GM19035 (cell line): ENCODE measurements around the gene PDIK1L.
"Not testable (repeated sequence)": the region's sequence is repeated elsewhere in the genome, so short reads cannot be mapped to it uniquely, and the experiment has no call there.

ENCODE experiments used
- ATAC-seq: cut with Tn5 transposase; IDR thresholded peaks from one replicate; pipeline ENCODE4 v1.9.1; 2021; ENCODE audit not compliant: unreplicated experiment

PDIK1L gene

DNA sequence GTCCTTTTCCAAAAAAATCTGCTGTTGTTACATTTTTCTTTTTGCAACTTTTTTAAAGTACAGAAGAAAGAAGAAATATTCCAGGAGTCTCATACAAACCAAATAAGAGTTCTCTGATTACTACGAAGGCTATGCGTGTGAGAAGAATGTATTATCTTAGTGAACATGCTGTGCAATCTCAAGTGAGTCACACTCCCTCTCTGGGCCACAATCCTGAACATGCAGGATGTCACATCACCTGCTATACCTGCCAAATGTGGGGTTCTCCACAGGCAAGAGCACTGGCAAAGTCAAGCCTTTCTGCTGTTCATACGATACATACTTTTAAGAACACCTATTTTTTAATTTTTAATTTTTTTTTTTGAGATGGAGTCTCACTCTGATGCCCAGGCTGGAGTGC lies 22.5 kb upstream of the PDIK1L start:
- ATAC-seq = no peak

DNA sequence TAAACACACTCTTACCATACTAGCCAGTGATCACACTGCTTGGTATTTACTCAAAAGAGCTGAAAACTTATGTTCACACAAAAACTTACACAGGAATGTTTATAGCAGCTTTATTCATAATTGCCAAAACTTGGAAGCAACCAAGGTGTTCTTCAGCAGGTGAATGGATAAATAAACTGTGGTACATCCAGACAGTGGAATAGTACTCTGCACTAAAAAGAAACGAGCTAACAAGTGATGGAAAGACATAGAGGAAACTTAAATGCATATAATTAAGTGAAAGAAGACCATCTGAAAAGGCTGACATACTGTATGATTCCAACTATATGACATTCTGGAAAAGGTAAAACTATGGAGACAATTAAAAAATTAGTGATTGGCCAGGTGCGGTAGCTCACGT lies 20.7 kb upstream of the PDIK1L start:
- no peak for ATAC-seq

DNA sequence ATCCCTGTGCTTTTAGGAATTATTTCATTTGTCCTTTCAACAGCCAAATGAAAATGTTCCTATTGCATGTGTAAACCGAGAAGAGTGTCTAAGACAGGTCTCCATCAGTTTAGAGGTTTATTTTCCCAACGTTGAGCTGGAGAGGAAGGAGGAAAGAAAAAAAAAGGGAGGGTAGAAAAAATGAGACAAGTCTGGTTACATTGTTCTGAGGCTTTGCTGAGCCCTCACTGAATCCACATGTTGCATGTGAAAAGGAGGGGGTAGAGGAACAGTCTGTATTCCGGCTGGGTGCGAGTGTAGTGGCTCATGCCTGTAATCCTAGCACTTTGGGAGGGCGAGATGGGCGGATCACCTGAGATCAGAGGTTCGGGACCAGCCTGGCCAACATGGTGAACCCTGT lies 19.2 kb upstream of the PDIK1L start:
- ATAC-seq = no peak

DNA sequence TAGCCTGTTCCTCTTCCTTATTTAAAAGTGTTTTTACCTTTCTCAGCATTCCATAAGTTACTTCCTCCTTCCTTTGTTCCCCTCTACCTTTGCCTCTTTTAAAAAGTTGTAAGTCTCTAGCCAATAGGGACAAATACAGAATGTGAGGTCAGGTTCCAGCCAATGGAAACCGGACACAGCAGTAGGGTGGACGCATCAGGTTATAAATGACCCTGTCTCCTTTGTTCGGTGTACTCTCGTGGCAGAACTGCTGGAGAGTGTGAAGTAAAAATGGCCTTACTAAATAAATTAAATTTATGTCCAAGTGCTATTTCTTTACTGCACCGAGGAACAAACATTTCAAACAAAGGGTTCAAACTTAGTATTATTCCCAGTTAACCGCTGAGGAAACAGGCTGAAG lies 18.1 kb upstream of the PDIK1L start:
- ATAC-seq = not testable (repeated sequence)

DNA sequence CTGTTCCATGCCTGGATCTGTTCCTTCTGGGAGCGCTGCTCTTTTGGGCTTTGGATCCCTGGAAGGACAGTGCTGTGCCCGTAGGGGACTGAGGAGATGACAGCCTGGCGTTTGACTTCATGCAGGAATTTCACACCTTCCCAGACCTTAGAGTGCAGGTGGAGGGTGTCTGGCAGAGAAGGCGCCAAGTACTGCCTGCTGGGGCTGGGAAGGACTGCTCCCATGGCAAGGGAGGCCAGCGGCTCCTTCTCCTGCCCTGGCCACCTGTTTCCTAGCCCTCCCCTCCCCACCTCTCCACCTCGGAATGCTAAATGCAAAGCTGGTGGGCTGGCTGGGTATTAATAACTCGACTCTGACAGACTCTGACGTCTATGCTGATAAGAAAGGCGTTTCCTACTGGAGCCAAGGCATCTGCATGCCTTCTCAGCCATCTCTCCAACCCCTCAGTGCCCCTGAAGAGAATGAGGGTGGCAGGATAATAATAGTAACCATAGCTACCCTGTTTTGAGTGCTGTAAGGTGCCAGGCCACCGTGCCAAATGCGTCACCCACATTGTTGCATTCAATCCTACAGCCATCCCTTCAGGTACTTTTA lies 17.5 kb upstream of the PDIK1L start:
- no peak for ATAC-seq

DNA sequence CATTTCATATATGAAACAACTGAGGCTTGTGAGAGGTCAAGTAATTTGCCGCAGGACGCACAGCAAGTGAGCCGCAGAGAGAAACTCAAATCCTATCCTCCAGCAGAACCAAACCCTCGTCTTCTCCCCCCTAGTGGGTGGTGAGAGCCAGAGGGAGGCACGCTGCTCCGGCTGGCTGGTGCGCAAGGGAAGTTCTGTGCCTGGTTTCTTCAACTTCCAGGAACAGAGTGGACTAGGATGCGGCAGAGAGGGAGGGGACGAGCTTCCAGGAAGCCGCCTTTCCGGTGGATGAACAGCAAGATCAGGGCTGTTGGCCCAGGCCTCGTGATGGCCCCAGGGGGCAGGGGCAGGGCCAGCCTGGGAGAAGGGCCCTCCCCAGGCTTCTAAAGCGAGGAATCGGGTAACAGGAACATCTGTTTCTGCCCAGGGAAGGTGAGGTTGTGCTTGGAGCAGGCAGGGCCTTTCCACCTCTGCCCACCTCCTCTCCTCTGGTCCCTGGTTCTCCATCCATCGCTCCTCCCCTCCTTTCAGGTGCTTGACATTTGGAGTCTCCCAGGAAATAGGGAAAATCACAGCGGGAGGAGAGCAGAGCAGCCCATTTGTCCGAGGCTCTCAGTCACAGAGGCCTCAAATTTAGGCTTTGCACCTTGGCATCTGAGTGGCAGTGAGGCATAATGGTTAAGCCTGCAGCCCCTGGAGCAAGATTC lies 16.8 kb upstream of the PDIK1L start:
- ATAC-seq = no peak

DNA sequence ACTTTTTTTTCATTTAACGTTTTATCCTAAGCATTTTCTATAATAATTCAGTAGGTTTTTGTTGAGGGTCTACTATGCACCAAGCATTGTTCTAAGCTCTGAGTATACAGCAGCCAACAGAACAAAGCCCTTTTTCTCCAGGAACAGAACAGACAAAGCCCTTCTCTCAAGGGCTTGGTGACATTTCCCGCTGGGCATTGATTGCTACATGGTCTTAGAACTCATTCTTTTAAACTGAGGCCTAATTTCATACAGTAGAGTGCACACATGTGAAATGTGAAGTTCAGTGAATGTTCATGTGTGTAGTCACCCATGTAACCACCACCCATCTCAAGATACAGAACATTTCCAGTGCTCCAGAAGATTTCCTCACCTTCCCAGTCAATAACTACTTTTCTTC lies 15.2 kb upstream of the PDIK1L start:
- ATAC-seq = no peak

DNA sequence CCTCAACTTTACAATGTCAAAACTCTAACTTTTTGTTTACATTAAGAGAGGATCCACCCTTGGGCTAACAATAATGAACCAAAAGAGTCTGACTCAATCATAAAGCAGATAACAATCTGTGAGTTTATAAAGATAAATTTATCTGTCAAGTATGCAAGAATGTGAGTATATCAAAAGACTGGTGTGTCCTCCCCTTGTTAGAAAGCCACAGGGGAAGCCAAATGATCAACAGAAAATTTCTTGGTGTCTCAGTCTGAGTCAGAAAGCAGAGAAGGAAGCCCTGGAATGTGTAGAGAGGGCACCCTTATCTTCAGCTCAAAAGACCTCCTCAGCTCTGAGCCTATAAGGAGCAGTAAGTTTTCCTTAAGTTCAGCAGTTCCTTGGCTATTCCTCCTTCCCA lies 13.9 kb upstream of the PDIK1L start:
- no peak for ATAC-seq

DNA sequence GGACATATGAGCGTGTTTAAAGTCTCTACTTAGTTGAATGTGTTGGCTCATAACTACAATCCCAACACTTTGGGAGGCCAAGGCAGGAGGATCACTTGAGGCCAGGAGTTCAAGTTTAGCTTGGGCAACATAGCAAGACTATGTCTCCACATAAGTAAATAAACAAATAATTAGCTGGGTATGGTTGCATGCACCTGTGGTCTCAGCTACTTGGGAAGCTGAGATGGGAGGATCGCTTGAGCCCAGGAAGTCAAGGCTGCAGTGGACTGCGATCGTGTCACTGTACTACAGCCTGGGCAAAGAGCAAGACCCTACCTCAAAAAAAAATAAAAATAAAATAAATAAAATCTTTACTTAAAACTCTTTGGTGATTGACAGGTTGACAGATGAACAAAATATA lies 13.0 kb upstream of the PDIK1L start:
- ATAC-seq = no peak

DNA sequence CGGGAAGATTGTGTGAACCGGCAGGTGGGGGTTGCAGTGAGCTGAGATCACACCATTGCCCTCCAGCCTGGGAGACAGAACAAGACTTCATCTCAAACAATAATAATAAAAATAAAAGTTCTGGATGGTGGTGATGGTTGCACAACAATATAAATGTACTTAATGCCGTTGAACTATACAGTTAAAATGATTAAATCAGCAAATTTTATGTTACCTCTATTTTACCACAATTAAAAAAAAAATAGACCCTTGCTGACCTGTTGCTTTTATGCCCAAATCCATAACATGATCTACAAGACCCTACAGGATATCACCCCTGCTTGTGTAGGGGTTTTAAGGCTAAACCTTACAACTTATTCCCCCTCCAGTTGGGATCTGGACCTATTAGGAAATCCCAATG lies 11.8 kb upstream of the PDIK1L start:
- no peak for ATAC-seq

DNA sequence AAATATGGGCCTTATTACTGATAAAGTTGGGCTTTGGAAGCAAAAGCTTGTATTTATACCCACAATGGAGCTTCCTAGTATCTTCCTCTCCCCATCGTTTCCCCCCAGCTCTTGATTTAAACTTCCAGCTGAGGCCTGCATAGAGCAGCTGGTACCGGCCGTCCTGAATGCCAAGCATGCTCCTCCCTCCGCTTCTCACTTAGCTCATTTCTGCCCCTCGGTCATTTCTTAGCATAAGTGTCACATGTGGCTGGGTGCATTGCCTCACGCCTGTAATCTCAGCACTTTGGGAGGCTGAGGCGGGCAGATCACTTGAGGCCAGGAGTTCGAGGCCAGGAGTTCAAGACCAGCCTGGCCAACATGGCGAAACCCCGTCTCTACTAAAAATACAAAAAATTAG lies 11.4 kb upstream of the PDIK1L start:
- ATAC-seq = not testable (repeated sequence)

DNA sequence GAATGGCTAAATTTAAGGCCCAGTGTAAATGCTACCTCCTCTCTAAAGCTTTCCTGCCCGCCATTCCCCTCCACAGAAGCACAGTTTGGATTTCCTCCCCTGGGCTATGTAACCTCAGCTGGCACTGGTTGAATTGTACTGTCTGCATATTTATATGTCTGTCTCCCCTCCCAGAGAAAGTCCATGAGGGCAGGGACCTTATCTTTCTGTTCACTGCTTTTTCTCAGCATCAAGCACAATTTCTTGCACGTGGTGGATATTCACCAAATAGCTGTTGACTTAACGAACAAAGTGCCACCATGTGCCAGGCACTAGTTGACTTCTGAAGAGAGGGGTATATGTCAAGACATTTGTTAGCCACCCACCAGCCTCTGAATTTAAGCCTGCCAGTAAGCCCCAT lies 9.5 kb upstream of the PDIK1L start:
- ATAC-seq = no peak

DNA sequence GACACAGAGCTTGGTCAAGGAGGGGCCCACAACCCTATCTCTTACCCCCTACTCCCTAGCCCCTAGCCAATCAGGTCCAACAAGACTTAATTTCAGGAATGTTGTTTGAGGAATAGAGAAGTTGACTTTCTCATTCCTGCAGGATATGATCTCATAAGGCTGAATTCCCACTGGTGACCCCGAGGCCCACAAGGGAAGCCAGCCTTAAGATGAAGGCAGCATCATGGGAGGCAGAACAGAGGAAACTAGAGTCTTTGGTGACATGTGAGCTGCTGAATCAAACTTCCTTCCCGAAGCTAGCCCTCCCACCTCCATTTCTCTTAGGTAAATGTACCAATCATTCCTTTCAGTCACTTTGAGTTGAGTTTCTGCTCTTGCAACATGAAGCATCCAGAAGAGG lies 9.1 kb upstream of the PDIK1L start:
- ATAC-seq = no peak

DNA sequence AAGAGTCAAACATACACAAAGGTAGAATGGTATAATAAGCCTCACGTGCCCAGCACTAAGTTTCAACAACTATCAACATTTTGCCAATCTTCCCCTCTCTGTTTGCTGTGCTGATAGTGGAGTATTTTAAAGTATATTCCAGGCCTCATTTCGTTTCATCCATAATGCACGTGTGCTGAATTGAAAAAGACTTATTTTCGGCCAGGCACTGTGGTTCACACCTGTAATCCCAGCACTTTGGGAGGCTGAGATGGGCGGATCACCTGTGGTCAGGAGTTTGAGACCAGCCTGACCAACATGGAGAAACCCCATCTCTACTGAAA lies 6.4 kb upstream of the PDIK1L start:
- ATAC-seq = not testable (repeated sequence)

DNA sequence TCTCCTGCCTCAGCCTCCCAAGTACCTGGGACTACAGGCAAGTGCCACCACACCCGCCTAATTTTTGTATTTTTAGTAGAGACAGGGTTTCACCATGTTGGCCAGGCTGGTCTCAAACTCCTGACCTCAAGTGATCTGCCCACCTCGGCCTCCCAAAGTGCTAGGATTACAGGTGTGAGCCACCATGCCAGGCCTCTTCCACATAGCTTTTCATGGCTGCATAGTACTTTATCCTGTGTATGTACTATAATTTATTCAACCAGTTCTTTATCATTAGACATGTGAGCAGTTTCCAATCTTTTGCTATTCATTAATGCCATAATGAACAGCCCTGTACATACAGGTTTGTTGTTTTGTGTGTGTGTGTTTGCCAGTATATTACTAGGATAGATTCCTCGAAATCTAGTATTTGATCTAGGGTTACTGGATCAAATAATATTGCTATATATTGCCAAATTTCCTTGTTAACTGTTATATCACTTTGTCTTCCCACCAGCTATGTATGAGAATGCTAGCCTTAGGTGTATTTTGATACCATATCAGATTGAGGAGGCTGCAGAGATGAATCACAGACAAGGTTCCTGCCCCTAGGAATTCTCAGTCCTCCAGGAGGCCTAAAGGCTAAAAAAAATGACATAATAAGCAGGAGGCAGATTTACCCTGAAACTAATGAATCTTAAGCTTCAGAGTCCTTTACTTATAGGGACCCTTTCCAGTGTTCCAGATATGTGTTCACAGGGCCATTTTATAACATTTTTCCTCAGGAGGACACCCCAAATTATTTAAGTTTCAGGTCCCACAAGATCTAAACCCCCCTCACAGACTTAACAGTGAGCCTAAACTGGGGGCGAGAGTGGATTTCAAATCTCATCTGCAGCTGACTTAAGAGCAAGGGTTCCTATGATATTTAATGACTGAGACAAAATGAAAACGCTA lies 2.1 kb upstream of the PDIK1L start:
- ATAC-seq = no peak

DNA sequence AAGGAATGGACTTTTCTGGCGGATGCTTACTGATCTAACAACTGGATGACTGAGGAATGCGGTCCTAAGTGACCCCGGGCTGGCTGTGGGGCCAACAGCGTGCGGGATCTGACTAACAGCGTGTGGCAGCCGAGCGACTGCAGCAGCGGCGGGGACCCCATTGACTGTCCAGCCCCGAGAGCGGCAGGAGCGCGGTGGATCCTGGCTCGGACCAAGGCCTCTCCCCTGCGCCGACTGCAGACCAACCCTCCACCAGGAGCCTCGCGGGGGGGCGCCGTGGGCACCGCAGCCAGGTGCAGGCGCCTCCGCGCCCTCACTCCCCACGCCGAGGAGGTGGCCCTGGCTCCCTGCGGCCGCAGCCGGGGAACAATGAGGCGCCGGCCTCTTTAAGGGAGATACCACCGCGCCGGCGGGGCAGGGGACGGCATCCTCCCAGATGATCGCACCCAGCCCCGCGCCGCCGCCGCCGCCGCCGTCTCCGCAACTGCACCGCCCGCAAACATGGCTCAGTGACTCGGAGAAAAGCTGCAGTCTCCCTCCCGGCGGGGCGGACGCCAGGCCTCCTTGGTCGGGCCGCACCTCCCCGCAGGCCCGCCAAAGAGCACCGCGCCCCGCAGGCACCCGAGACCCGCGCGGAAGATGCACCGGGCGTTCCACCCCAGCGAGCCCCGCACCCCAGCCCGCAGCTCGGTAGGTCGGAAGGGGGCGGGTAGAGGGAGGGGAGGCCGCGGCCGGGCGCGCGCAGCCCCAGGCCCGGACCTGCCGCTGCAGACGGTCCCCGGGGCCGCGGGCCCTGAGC lies 694 bp upstream of the PDIK1L start:
- ATAC-seq = peak; percentile 51

DNA sequence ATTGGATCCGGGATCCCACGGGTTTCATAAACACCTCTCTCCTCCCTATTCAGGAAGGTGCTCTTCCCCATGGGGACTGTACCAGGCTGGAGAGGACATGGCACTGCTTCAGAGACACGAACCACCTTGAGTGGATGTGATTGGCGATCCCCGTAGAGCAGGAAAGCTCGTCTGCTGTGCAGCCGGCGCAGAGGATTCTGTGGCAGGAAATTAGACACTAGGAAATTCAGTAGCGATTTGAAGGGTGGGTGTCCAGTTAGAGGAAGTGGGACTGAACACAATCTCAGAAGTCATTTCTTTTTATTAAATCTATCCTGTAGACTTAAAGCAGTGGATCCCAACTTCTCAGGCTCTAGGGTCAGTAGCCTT lies 767 bp downstream of the PDIK1L start:
- no peak for ATAC-seq

DNA sequence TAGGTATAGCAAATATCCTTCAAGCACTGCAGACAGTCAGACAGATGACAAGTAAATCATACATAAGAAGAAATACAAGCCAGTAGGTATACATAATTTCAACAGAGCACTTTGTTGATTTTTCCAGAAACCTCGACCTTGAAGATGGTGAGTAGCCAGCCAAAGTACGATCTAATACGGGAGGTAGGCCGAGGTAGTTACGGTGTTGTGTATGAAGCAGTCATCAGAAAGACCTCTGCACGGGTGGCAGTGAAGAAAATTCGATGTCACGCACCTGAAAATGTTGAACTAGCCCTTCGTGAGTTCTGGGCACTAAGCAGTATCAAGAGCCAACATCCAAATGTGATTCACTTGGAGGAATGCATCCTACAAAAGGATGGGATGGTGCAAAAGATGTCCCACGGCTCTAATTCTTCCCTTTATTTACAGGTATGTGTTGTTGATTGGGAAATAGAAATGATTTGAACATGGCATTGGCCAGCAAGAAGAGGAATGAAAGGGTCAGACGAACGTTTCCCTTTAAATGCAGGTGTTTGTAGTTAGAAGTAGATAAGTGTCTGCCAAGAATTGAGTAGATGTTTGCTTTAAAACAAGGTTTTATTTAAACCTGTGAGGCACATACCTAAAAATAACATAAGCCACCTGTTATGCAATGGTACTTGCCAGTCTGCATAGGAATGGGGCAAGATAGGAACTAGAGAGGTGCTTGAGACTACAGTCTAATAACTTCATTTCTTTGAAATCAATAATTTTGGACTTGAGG lies 2.7 kb downstream of the PDIK1L start:
- ATAC-seq = no peak

DNA sequence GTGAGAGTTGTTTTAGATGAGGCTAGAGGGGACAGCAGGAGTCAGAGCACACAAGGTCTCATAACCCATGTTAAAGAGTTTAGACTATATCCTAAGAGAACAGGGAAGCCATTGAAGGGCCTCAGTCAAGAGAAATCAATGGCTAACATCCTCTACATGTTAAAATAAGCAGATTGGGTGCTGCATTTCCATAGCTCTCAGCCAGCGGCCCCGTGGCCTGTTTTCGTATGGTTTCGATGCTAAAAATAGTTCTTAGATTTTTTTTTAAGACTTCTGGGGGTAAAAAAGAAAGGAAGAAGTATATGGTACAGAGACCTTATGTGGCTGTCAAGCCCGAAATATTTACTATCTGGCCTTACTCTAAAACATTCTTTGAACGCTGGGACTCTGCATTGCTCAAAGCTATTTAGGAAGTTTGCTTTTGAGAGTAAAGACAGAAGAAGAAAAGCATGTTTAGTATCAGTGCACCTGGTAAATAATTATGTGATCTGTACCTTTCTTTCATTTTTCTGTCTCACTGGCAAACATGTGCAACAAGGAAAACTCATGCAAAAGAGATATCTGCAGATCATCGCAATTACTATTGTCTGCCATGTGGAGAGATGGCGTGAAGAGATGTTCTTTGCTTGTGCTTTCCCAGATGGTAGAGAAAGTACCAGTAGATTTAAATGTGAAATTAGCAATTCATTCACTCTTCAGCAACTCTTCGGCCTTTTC lies 8.4 kb downstream of the PDIK1L start:
- ATAC-seq = no peak
